NCI-H2227 (cell line): ENCODE data around the gene DIS3.
"Not testable (repeated sequence)": the region's sequence is repeated elsewhere in the genome, so short reads cannot be mapped to it uniquely, and the experiment has no call there.

Experiments used
- DNase-seq: peaks from one replicate; lab custom pipeline; 2025; ENCODE audit not compliant: unreplicated experiment; lab: John Stamatoyannopoulos, UW

Gene DIS3, protein sequence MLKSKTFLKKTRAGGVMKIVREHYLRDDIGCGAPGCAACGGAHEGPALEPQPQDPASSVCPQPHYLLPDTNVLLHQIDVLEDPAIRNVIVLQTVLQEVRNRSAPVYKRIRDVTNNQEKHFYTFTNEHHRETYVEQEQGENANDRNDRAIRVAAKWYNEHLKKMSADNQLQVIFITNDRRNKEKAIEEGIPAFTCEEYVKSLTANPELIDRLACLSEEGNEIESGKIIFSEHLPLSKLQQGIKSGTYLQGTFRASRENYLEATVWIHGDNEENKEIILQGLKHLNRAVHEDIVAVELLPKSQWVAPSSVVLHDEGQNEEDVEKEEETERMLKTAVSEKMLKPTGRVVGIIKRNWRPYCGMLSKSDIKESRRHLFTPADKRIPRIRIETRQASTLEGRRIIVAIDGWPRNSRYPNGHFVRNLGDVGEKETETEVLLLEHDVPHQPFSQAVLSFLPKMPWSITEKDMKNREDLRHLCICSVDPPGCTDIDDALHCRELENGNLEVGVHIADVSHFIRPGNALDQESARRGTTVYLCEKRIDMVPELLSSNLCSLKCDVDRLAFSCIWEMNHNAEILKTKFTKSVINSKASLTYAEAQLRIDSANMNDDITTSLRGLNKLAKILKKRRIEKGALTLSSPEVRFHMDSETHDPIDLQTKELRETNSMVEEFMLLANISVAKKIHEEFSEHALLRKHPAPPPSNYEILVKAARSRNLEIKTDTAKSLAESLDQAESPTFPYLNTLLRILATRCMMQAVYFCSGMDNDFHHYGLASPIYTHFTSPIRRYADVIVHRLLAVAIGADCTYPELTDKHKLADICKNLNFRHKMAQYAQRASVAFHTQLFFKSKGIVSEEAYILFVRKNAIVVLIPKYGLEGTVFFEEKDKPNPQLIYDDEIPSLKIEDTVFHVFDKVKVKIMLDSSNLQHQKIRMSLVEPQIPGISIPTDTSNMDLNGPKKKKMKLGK

DNA sequence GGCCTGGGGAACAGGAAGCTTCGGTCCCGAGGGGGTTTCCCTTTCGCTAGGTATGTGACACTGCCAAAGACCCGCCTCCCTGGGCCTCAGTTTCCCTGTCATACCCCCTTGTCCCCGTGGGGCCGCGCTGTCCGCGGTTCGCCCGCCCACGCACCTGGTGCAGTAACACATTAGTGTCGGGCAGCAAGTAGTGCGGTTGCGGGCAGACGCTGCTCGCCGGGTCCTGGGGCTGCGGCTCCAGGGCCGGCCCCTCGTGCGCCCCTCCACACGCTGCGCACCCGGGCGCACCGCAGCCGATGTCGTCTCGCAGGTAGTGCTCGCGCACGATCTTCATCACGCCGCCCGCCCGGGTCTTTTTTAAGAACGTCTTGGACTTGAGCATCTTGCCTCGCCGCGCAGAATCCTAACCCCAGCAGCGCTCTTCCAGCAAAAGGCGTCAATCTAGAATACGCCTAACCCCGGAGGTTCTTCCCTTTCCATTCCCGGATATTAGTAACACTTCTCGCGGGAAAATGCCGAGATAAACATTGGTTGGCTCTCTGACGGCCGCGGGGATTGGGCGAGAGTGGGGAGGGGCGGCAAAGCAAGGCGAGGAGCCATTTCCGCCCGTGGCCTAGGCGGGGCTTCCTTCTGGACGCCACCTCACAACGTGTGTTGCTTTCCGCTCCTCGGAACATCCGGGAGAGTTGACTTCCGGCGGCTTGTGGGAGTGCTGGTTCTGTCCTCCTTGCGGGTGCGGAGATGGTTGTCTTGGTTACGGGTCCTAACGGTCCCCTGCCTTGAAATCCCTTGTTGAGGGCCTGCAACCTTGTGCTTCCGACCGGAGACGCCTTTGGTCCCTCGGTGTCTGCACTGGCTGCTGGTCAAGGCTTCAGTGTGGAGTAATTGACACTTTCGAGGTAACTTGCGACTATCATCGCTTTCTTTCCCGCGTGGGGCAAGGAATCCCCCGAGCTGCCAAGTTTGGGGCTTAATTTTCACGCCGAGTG is at the start of gene DIS3, which contains the start of gene PIBF1:
Gene DIS3 (minus strand): TSS at position 450 of the 989 bp plus-strand sequence. CDS start 68 bp downstream, at position 382.
Gene PIBF1 (plus strand): TSS at position 683 of the 989 bp plus-strand sequence. CDS start 1,337 bp downstream, outside the sequence.
- DNase-seq = peak; percentile 97

DNA sequence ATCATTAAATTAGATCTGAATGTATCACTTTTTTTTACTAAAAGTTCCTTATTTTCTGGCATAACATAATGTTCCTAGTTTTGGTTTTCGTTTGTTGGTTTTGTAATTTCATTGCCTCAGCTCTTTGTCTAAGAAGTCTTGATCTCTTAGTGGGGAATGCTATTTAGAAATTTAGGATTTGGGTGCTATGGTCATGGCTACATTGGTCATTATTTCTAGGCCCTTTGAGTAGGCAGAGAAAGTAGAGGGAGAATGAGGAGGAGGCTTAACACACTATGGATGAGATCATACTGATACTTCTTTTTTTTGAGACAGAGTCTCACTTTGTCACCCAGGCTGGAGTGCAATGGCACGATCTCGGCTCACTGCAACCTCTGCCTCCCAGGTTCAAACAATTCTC is 42.0 kb upstream of the DIS3 start:
- DNase-seq = no peak

DNA sequence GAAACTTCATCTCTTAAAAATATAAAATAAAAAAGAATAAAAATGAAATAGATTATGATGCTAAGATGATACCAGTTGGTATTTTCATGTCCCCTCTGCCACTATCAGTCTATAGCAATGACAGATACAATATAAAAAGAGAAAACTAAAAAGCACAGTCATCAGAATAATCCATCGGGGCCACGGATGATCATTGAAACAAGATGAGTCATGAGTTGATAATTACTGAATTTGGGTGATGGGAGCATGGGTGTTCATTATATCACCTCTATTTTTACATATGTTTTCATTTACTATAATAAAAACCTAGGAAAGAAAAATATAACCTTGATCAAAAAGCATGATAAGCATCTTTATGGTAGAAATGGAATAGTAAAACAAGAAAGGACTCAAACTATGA is 41.4 kb upstream of the DIS3 start:
- DNase-seq = no peak

DNA sequence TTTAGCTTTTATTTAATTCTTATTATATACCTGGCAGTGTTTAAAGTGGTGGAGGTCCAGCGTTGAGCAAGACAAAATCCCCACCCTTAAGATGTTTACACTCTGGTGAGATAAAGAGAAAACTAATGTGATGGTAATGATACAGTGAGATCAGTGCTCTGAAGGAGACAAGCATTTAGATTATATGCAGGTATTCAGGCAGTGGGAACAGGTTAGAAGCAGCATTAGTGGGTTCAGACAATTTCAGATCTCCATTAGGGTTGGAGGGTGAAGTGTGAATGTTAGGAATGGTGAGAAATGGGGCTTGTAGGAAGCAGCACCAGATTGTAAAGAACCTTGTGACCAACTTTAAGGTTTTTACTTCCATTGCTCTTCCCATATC is 39.2 kb upstream of the DIS3 start:
- no peak for DNase-seq

DNA sequence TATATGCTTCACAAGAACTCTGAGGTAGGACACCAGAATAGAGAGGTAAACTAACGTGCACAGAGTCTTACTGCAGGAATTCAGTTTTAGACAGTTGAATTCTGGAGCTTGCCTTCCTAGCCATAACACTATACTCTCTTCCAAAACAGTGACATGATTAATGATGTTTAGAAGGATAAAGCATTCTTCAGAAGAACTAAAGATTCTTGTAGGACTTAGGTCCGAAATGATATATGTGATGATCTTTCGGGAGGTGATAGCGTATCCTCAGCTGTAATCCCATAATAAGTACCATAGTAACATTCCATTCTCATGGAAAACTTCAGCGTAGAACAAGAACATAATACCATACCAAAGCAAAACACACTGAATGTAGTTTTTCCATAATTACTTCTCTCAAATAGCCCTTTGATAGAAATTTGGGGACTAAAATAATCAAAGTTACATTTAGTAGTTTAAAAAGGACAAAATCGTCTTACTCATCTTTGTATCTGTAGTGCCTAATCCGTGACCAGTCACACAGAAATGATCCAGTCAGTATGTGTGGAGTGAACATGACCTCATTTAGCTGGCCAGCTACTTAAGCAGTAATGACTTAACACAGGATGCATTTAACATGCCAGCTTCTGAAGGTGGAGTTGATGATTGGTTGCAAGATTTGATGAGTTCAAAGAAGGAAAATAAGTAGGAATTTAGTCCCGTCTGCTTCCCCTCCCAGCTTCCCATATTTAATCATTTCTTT is 38.6 kb upstream of the DIS3 start:
- DNase-seq = no peak

DNA sequence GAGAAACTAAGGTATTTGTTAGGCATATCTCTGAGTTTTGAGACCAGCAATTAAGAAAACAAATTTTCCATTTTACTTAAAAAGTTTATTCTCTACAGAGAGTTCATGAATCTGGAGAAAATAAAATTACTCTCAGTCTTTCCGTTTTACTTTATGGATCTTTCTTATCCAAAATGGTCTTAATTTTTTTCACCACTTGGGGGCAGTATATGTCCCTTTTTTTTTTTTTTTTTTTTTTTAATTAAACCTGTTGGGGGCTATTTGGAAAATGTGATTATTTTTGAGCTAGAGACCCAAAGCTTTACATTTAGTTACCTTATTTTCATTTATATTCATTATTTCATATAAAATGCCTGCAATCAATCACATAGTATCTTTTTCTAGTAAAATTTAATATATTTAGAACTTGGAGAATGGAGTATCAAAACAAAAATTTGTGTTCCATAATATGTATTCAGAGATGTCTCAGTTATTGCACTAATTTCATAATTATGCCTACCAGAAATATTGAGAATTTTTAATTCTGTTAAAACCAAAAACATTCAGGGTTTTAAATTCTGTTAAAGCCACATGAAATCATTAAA is 27.3 kb upstream of the DIS3 start:
- DNase-seq = peak; percentile 11

DNA sequence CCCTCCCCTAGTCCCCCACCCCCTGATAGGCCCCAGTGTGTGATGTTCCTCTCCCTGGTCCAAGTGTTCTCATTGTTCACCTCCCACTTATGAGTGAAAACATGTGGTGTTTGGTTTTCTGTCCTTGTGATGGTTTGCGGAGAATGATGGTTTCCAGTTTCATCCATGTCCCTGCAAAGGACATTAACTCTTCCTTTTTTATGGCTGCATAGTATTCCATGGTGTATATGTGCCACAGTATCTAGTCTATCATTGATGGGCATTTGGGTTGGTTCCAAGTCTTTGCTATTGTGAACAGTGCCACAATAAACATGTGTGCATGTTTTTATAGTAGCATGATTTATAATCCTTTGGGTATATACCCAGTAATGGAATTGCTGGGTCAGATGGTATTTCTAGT is 24.8 kb upstream of the DIS3 start:
- not testable (repeated sequence) for DNase-seq

DNA sequence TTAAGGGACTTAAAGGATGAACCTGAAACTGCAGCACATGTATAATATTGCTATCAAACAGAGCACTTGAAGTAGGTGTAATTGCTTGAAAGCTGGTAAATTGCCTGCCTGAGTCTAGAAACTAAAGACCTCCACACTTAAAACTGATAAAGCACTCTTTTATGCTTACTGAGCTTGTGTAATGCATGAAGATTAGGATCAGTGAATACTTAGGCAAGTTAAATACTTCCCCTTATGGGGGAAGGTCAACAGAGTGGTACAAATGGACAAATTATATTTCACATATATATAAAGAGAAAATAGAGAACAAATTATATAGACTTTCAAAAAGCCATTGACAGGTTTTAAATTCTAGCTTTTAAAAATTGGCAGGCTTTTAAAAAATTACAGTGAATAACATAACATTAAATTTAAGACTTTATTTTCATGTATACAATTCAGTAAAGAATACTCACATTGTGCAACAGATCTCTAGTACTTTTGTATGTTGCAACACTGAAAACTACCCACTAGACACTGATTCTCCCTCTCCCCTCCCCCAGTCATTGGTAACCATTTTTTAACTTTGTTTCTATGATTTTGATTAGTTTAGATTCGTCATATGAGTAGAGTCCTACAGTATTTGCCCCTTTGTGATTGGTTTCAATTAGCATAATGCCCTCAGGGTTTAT is 24.1 kb upstream of the DIS3 start:
- peak; percentile 37 for DNase-seq

DNA sequence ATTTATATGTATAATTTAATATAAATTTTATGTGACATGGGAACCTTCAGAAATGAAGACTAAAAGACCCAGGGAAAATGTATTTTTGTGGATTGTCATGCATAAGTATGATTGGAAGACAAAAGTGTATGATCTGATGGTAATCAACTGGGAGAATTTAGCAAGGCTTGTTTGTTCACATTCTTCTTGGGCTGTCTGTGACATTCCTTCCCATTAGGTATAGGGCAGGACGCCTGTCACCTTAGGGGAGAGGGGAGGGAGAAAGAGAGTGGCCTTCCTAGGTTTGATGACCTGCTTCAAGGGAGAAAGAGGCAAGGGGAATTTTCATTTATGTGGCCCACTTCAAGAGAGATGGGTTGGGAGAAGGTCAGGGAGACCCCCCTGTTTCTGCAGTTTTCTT is 22.6 kb upstream of the DIS3 start:
- DNase-seq = no peak

DNA sequence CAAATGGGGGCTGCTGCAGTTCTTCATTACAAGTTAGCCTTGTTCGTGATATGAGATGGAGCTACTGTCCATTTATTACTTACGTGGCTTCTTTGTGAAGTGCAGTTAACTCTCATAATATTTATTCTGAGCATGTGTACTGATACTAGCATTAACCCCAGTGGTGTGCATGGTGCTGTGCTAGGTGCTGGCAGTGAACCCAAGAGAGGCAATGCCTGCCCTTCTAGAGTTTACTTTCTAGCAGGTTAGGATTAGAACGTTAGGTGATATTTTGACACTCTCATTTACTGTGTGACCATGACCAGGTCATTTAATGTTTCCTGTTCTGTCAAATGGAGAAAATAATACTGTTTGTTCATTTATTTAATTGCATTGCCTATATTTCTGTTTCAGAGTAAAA is 17.1 kb upstream of the DIS3 start:
- DNase-seq = no peak

DNA sequence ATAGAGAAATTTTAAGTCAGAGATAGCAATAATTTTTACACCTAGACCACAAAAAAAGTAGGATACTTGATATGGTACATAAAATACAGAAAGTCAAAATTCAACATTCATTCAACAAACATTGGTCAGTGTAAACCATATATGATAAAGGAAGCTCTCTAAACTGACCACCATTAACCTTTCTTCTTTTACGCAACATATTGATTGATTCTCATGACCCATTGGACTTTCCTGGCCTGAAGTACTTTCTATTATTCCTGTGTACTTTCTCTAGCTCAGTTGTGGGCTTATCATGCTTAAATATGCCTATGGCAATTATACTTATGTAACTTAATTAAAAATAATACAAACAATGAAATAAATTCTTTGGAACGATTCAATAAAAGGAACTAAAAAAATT is 10.9 kb upstream of the DIS3 start:
- no peak for DNase-seq

DNA sequence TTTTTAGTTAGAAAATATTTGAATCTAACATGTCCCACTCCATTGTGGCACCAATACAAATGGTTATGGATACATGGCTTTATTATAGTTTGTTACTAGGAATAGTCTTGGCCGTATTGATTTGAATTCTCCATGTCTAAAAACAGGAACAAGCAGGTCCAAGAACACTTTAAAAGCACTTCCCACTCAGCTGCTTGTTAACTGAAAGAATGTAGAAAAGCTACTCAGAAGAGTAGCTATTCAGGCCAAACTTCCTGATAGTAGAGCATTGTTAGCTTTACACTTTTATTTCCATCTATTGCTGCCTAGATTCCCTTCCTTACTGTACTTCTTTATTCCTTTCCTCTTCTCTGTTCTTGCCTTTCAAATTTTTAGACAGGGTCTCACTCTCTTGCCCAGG is 7.1 kb upstream of the DIS3 start:
- DNase-seq = no peak

DNA sequence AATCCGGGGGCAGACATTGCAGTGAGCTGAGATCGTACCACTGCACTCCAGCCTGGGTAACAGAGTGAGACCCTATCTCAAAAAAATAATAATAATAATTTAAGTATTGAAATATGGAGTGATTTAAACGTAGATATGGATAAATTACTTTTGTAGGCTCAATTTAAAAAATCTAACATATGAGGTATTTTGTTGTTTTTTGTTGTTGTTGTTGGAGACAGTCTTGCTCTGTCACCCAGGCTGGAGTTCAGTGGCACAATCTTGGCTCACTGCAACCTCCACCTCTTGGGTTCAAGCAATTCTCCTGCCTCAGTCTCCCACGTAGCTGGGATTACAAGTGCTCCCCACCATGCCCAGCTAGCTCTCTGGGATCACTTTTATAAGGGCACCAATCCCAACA is 3.0 kb upstream of the DIS3 start:
- DNase-seq = not testable (repeated sequence)

DNA sequence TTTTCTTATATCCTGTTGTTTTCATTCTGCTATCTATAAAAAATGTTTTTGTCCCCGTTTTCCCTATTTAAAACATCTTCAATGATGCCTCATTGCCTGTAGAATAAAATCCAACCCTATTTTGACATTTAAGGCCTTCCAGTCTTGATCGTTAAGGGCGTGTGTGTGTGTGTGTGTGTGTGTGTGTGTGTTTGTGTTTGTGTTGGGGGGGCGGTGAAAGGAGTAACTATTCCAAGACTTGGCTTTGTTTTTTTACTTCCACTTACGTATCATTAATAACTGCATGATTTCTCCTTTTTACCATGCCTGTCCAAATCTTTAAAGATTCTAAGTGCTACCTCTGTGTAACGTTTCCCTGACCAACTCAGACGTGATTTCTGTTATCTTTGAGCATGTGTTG is 1.0 kb upstream of the DIS3 start:
- DNase-seq = peak; percentile 3

DNA sequence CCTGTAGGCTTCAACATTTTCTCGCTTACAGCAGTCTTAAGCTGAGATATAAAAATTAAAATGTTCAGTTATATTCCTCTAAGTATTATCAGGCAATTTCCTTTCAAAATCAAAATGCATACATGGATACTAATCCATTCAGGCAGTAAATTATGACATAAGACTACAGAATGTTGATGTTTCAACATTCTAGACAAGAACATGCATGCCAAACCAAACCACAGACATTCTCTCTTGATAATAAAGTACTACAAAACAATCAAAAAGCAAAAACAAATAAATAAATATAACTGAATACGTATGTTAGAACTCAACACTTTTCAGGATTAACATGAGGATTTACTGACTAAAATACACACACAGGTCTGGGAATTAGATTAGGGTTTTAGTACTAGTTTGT is 7.7 kb downstream of the DIS3 start:
- no peak for DNase-seq

DNA sequence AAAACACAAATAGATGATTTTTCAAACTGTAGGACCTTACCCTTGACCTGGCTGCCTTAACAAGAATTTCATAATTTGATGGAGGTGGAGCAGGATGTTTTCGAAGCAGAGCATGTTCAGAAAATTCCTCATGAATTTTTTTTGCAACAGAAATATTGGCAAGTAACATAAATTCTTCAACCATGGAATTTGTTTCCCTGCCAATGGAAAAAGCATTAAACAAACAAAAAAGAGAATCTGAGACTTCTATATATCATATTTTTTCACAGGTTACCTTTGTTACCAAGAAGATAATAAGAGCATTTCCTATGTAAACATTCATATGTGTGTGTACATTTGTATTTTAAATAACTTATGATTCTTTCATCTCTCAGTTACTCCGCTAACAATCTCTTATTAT is 18.3 kb downstream of the DIS3 start:
- no peak for DNase-seq

DNA sequence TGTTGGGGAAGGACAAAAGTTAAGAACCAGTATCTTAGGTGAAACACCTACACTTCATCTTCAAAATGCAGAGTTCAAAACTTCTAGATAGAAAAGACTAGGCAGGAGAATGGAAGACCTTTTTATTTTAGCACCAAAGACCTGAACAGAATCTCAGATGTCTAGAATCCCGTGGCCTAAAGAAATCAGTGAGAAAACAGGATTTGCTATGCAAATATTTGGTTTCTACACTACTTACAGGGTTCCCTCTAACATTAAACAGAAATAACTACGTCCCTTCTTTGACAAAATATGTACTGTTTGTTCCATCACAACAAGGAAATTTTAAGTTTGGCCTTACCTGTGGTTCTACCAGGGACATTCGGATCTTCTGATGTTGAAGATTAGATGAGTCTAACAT is 21.5 kb downstream of the DIS3 start:
- DNase-seq = no peak

DNA sequence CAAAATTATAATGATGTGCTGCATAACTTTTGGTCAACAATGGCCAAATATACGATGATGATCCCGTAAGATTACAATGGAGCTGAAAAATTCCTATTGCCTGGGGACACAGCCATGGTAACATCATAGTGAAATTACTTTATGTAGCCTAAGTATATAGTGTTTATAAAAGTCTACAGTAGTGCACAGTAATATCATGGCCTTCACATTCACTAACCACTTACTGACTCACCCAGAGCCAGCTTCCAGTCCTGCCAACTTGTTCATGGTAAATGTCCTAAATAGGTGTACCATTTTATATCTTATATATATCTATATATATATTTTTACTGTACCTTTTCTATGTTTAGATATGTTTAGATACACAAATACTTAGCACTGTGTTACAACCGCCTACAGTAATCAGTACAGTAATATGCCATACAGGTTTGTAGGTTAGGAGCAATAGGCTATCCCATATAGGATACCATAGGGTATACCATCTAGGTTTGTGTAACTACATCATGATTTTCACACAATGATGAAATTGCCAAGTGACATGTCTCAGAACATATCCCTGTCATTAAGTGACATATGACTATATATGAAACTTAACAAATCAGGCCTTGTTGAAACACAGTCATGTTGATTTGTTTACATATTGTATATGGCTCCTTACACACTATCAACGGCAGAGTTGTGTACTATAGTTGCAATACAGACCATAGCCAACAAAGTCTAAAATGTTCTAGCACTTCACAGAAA is 23.7 kb downstream of the DIS3 start:
- no peak for DNase-seq
